GM23338 (cell line): ENCODE results near the gene SCLT1. TPM values are rescaled to one million over a fixed set of nuclear protein-coding genes. Genes with fewer than 3 reads are reported as not detected.
A peak's percentile ranks its signal among the peaks of the same experiment; 100 is the strongest.

Experiments
- ATAC-seq: fragments of 200-7000 bp; cut with Tn5 transposase; 3 replicates; pipeline ENCODE4 v1.9.1; 2020
- DNase-seq: peaks from one replicate; pipeline ENCODE4 v3.0.0-alpha.2; 2015; ENCODE audit warnings: low spot score
- H2AFZ ChIP-seq: fragments of 200-600 bp; sonication (generic); 2 replicates; pipeline ENCODE4 v1.8.0; 2016; ENCODE audit warnings: antibody characterized with exemption, mild to moderate bottlenecking, moderate library complexity
- H3F3A ChIP-seq: fragments of 200-600 bp; sonication (generic); replicated peaks from 2 replicates; pipeline ENCODE4 v1.8.0; 2017; ENCODE audit warnings: antibody characterized with exemption, mixed run types, low read depth
- H3K27ac ChIP-seq: fragments of 200-600 bp; sonication (generic); 2 replicates; pipeline ENCODE4 v1.6.1; 2016; ENCODE audit warnings: low read depth
- H3K27me3 ChIP-seq: fragments of 200-600 bp; sonication (generic); 2 replicates; pipeline ENCODE4 v1.8.0; 2016; ENCODE audit warnings: mild to moderate bottlenecking, mixed run types, moderate library complexity; ENCODE audit not compliant: insufficient read depth
- H3K36me3 ChIP-seq: fragments of 200-600 bp; sonication (generic); 2 replicates; pipeline ENCODE4 v1.8.0; 2016; ENCODE audit warnings: mild to moderate bottlenecking; ENCODE audit not compliant: insufficient read depth
- H3K4me1 ChIP-seq: fragments of 200-600 bp; sonication (generic); 2 replicates; pipeline ENCODE4 v1.8.0; 2016; ENCODE audit warnings: mild to moderate bottlenecking, moderate library complexity; ENCODE audit not compliant: insufficient read depth
- H3K4me2 ChIP-seq: fragments of 200-600 bp; sonication (generic); 2 replicates; pipeline ENCODE4 v1.7.1; 2017; ENCODE audit warnings: mixed run types
- H3K4me3 ChIP-seq: fragments of 200-600 bp; sonication (generic); 2 replicates; pipeline ENCODE4 v1.6.1; 2016; ENCODE audit warnings: mixed run types
- H3K79me2 ChIP-seq: fragments of 200-600 bp; sonication (generic); replicated peaks from 2 replicates; pipeline ENCODE4 v1.8.0; 2017; ENCODE audit warnings: mild to moderate bottlenecking; ENCODE audit not compliant: insufficient read depth
- H3K9me2 ChIP-seq: fragments of 200-600 bp; sonication (generic); 2 replicates; pipeline ENCODE4 v1.8.0; 2017; ENCODE audit not compliant: insufficient read depth
- H4K20me1 ChIP-seq: fragments of 200-600 bp; sonication (generic); replicated peaks from 2 replicates; pipeline ENCODE4 v1.8.0; 2017; ENCODE audit warnings: mild to moderate bottlenecking; ENCODE audit not compliant: insufficient read depth
- H3K27ac Mint-ChIP-seq: 2 replicates; pipeline ENCODE4 v1.8.0; 2020; ENCODE audit warnings: inconsistent platforms, mild to moderate bottlenecking, moderate library complexity, mixed read lengths
- H3K27me3 Mint-ChIP-seq: 3 replicates; pipeline ENCODE4 v1.8.0; 2022; ENCODE audit warnings: low read depth, mild to moderate bottlenecking, moderate library complexity, mixed read lengths, inconsistent platforms; ENCODE audit not compliant: insufficient read depth, poor library complexity
- H3K36me3 Mint-ChIP-seq: 3 replicates; pipeline ENCODE4 v1.8.0; 2021; ENCODE audit warnings: low read depth, mild to moderate bottlenecking, inconsistent platforms, moderate library complexity, mixed read lengths
- H3K4me1 Mint-ChIP-seq: 3 replicates; pipeline ENCODE4 v1.8.0; 2020; ENCODE audit warnings: mild to moderate bottlenecking, inconsistent platforms, mixed read lengths
- H3K4me3 Mint-ChIP-seq: 3 replicates; pipeline ENCODE4 v1.8.0; 2021; ENCODE audit warnings: moderate library complexity, mild to moderate bottlenecking, inconsistent platforms, mixed read lengths
- H3K9me3 Mint-ChIP-seq: 3 replicates; pipeline ENCODE4 v1.8.0; 2020; ENCODE audit warnings: moderate library complexity, mild to moderate bottlenecking, inconsistent platforms, mixed read lengths
- CREB1 ChIP-seq: fragments of 250-450 bp; sonication (Bioruptor Pico); IDR thresholded peaks from 2 replicates; pipeline ENCODE4 v1.5.0; 2020; ENCODE audit warnings: low read depth, mild to moderate bottlenecking, moderate library complexity
- EZH2 ChIP-seq: fragments of 200-600 bp; sonication (generic); IDR thresholded peaks from one replicate; pipeline ENCODE4 v1.8.0; 2017; ENCODE audit warnings: antibody characterized with exemption, mild to moderate bottlenecking, low read depth; ENCODE audit not compliant: unreplicated experiment
- JUNB ChIP-seq: IDR thresholded peaks from one replicate; pipeline ENCODE4 v1.6.1; 2016; ENCODE audit warnings: antibody characterized with exemption; ENCODE audit not compliant: unreplicated experiment
- STAT1 ChIP-seq: IDR thresholded peaks from one replicate; pipeline ENCODE4 v1.6.1; 2016; ENCODE audit warnings: antibody characterized with exemption; ENCODE audit not compliant: unreplicated experiment
- ZNF114 ChIP-seq: fragments of 250-450 bp; sonication (Bioruptor Pico); IDR thresholded peaks from 2 replicates; pipeline ENCODE4 v1.5.0; 2020; ENCODE audit warnings: mild to moderate bottlenecking, moderate library complexity
- ZNF331 ChIP-seq: fragments of 250-450 bp; sonication (Bioruptor Pico); IDR thresholded peaks from 2 replicates; pipeline ENCODE4 v1.5.0; 2020; ENCODE audit warnings: low read depth, mild to moderate bottlenecking, moderate library complexity
- polyA plus RNA-seq: library from polyadenylated mRNA; unstranded; fragments of >200 nt; fragmentation: Nextera tagmentation; extraction: Ambion mirVana; gene quantifications from 2 replicates; pipeline ENCODE4 v1.2.1, GENCODE V29; 2016
- total RNA-seq: library from RNA; depleted of rRNA; stranded (reverse); fragments of >200 nt; shearing (Covaris generic); gene quantifications from 2 replicates; pipeline ENCODE4 v1.2.3, GENCODE V29; 2014
- TF ChIP-seq, protein P1 (sequence below), 2 experiments: fragments of 200-600 bp in 1 of 2; sonication (generic) in 1 of 2; conservative IDR thresholded peaks; 2 replicates each; pipeline versions ENCODE4 v1.5.1 to v1.6.1; 2016 to 2017; ENCODE audit warnings: antibody characterized with exemption in 2 of 2, low read depth in 2 of 2, mild to moderate bottlenecking in 2 of 2, moderate library complexity in 1 of 2
- TF ChIP-seq, protein P2 (sequence below): fragments of 250-450 bp; sonication (Bioruptor Pico); IDR thresholded peaks from 2 replicates; pipeline ENCODE4 v1.5.0; 2020; ENCODE audit warnings: mild to moderate bottlenecking, moderate library complexity
- TF ChIP-seq, protein P3 (sequence below): IDR thresholded peaks from 2 replicates; pipeline ENCODE4 v1.6.1; 2016; ENCODE audit warnings: antibody characterized with exemption

The SCLT1 gene
- total and polyA plus RNA-seq, 2 experiments from 2014 or later: 18.5 to 18.9 TPM

DNA sequence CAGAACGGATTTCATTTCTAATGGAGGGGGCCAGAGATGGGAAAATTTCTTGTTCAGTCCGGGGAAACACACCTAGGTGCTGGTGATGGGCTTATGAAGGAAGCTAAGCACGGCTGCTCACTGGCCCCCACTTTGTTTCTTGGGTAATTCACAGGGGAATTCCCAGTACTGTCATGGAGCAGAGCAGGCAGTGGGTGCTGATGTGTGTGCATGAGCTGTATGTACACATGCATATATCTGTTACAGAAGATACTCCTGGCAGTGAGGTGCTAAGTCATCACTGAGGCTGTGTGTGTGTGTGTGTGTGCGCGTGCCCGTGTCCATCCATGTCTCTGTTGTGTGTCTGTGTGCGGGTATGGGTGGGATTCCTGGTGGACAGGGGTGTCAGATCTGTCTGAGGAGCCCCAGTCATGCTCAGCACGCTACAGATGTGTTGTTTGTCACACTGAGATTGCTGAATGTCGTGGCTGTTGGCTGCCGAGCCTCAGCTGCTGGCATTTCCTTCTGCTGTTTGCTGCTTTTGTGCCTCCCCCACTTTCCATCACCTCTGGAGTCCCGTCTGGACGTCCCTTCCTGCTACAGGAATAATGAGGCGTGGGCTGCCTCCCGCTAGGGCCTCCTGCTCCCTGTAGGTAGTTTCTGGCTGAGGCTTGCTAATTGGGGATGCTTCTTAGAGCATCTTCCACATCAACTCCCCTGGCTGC, 230.6 kb downstream of the SCLT1 start (continued):
- TF ChIP-seq, protein P1, sequence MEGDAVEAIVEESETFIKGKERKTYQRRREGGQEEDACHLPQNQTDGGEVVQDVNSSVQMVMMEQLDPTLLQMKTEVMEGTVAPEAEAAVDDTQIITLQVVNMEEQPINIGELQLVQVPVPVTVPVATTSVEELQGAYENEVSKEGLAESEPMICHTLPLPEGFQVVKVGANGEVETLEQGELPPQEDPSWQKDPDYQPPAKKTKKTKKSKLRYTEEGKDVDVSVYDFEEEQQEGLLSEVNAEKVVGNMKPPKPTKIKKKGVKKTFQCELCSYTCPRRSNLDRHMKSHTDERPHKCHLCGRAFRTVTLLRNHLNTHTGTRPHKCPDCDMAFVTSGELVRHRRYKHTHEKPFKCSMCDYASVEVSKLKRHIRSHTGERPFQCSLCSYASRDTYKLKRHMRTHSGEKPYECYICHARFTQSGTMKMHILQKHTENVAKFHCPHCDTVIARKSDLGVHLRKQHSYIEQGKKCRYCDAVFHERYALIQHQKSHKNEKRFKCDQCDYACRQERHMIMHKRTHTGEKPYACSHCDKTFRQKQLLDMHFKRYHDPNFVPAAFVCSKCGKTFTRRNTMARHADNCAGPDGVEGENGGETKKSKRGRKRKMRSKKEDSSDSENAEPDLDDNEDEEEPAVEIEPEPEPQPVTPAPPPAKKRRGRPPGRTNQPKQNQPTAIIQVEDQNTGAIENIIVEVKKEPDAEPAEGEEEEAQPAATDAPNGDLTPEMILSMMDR (conservative IDR thresholded peaks at IDR 0.05; ENCODE audit: low read depth in 2 of 2): no peak
- TF ChIP-seq, protein P2, sequence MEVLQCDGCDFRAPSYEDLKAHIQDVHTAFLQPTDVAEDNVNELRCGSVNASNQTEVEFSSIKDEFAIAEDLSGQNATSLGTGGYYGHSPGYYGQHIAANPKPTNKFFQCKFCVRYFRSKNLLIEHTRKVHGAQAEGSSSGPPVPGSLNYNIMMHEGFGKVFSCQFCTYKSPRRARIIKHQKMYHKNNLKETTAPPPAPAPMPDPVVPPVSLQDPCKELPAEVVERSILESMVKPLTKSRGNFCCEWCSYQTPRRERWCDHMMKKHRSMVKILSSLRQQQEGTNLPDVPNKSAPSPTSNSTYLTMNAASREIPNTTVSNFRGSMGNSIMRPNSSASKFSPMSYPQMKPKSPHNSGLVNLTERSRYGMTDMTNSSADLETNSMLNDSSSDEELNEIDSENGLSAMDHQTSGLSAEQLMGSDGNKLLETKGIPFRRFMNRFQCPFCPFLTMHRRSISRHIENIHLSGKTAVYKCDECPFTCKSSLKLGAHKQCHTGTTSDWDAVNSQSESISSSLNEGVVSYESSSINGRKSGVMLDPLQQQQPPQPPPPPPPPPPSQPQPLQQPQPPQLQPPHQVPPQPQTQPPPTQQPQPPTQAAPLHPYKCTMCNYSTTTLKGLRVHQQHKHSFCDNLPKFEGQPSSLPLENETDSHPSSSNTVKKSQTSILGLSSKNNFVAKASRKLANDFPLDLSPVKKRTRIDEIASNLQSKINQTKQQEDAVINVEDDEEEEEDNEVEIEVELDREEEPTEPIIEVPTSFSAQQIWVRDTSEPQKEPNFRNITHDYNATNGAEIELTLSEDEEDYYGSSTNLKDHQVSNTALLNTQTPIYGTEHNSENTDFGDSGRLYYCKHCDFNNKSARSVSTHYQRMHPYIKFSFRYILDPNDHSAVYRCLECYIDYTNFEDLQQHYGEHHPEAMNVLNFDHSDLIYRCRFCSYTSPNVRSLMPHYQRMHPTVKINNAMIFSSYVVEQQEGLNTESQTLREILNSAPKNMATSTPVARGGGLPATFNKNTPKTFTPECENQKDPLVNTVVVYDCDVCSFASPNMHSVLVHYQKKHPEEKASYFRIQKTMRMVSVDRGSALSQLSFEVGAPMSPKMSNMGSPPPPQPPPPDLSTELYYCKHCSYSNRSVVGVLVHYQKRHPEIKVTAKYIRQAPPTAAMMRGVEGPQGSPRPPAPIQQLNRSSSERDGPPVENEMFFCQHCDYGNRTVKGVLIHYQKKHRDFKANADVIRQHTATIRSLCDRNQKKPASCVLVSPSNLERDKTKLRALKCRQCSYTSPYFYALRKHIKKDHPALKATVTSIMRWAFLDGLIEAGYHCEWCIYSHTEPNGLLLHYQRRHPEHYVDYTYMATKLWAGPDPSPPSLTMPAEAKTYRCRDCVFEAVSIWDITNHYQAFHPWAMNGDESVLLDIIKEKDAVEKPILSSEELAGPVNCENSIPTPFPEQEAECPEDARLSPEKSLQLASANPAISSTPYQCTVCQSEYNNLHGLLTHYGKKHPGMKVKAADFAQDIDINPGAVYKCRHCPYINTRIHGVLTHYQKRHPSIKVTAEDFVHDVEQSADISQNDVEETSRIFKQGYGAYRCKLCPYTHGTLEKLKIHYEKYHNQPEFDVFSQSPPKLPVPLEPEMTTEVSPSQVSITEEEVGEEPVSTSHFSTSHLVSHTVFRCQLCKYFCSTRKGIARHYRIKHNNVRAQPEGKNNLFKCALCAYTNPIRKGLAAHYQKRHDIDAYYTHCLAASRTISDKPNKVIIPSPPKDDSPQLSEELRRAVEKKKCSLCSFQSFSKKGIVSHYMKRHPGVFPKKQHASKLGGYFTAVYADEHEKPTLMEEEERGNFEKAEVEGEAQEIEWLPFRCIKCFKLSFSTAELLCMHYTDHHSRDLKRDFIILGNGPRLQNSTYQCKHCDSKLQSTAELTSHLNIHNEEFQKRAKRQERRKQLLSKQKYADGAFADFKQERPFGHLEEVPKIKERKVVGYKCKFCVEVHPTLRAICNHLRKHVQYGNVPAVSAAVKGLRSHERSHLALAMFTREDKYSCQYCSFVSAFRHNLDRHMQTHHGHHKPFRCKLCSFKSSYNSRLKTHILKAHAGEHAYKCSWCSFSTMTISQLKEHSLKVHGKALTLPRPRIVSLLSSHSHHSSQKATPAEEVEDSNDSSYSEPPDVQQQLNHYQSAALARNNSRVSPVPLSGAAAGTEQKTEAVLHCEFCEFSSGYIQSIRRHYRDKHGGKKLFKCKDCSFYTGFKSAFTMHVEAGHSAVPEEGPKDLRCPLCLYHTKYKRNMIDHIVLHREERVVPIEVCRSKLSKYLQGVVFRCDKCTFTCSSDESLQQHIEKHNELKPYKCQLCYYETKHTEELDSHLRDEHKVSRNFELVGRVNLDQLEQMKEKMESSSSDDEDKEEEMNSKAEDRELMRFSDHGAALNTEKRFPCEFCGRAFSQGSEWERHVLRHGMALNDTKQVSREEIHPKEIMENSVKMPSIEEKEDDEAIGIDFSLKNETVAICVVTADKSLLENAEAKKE (CRISPR knock-in tag): no peak
- TF ChIP-seq STAT1: no peak

DNA sequence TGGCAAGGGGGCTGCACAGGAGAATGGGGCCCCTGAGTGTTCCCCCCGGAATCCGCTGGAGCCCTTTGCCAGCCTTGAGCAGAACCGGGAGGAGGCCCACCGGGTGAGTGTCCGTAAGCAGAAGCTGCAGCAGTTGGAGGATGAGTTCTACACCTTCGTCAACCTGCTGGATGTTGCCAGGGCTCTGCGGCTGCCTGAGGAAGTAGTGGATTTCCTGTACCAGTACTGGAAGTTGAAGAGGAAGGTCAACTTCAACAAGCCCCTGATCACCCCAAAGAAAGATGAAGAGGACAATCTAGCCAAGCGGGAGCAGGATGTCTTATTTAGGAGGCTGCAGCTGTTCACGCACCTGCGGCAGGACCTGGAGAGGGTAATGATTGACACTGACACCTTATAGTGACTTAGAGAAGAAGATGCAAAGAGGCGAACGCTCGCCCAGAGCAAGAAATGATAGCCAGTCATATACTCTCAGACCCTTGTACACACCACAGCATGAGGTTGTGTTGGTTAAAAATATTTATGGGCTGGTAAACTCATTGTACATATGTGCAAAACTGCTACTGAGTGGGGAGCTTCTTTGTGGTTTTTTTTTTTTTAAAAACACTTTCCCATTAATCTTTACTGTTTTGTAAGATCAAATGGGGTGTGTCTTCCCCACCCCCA, 231.4 kb downstream of the SCLT1 start:
- Histone ChIP-seq H3K4me2 (peak overlapping the region; percentile 38; the same call in 1 of the 2 replicates), H3K9me2 (no peaks in the 10 kb centered on the region), H3K36me3 (peaks cover 94% of the 10 kb centered on the region), H3K4me3 (no peak overlapping the region), H4K20me1 (peaks cover 81% of the 10 kb centered on the region), H3K4me1 (peaks cover 32% of the 10 kb centered on the region), H3K27ac (peak overlapping the region; percentile 89), H3K79me2 (peaks cover 96% of the 10 kb centered on the region), H3K27me3 (no peaks in the 10 kb centered on the region), H2AFZ (no peak overlapping the region), H3F3A (peaks cover 86% of the 10 kb centered on the region)
- ATAC-seq: no peak
- no peak overlapping the region for H3K27ac Mint-ChIP-seq
- H3K4me1 Mint-ChIP-seq: peaks cover 81% of the 10 kb centered on the region
- peaks cover 99% of the 10 kb centered on the region for H3K36me3 Mint-ChIP-seq
- no peak overlapping the region for H3K4me3 Mint-ChIP-seq
- H3K27me3 Mint-ChIP-seq: peaks cover 48% of the 10 kb centered on the region
- DNase-seq: no peak
- H3K9me3 Mint-ChIP-seq: 0 out of 3 replicates have a peak, but pooled peaks cover 2% of the 10 kb centered on the region
- TF ChIP-seq ZNF114 (CRISPR knock-in tag) (no peak), ZNF331 (CRISPR knock-in tag) (no peak), EZH2 (no peak), CREB1 (CRISPR knock-in tag) (no peak), JUNB (no peak), STAT1 (no peak)
- TF ChIP-seq, protein P1 (conservative IDR thresholded peaks at IDR 0.05; ENCODE audit: low read depth in 2 of 2): no peak
- TF ChIP-seq, protein P3, sequence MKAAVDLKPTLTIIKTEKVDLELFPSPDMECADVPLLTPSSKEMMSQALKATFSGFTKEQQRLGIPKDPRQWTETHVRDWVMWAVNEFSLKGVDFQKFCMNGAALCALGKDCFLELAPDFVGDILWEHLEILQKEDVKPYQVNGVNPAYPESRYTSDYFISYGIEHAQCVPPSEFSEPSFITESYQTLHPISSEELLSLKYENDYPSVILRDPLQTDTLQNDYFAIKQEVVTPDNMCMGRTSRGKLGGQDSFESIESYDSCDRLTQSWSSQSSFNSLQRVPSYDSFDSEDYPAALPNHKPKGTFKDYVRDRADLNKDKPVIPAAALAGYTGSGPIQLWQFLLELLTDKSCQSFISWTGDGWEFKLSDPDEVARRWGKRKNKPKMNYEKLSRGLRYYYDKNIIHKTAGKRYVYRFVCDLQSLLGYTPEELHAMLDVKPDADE: no peak
